Activated CD8-positive, alpha-beta memory T cell treated with anti-CD3 and anti-CD28 coated beads, Interleukin-2, amount 50 U/mL, for 48 hours (primary cell): ENCODE data around the gene DNM1.
"Not testable (repeated sequence)": the region's sequence is repeated elsewhere in the genome, so short reads cannot be mapped to it uniquely, and the experiment has no call there.

Source experiments
- DNase-seq: peaks from one replicate; pipeline ENCODE4 v3.0.0-alpha.2; 2020

The DNM1 gene

GRCh38 chr9:128253140-128253990, 50.2 kb downstream of the DNM1 start:
- DNase-seq, result no peak

GRCh38 chr9:128253991-128254346, 50.8 kb downstream of the DNM1 start:
- no peak for DNase-seq

GRCh38 chr9:128254362-128254761, 51.2 kb downstream of the DNM1 start:
- DNase-seq, result no peak

GRCh38 chr9:128254855-128255759, 51.9 kb downstream of the DNM1 start:
- DNase-seq, result peak; percentile 85

GRCh38 chr9:128257086-128257825, 54.1 kb downstream of the DNM1 start:
- DNase-seq, result no peak

- no peak for DNase-seq
Observed at GRCh38 chr9:128257907-128258306, 54.7 kb downstream of the DNM1 start.

GRCh38 chr9:128258326-128258725, 55.1 kb downstream of the DNM1 start:
- DNase-seq, result no peak

- DNase-seq, result no peak
Observed at GRCh38 chr9:128259156-128259555, 56.0 kb downstream of the DNM1 start.

GRCh38 chr9:128260340-128260739, 57.2 kb downstream of the DNM1 start:
- no peak for DNase-seq

- no peak for DNase-seq
Observed at GRCh38 chr9:128262687-128263086, 59.5 kb downstream of the DNM1 start.

GRCh38 chr9:128265348-128265847, 62.2 kb downstream of the DNM1 start:
- DNase-seq, result no peak

GRCh38 chr9:128266868-128267590, 63.9 kb downstream of the DNM1 start:
- no peak for DNase-seq

- no peak for DNase-seq
Observed at GRCh38 chr9:128271112-128271511, 67.9 kb downstream of the DNM1 start.

- no peak for DNase-seq
Observed at GRCh38 chr9:128271512-128271911, 68.3 kb downstream of the DNM1 start.

GRCh38 chr9:128274245-128274644, 71.1 kb downstream of the DNM1 start:
- DNase-seq, result no peak

- no peak for DNase-seq
Observed at GRCh38 chr9:128275198-128276007, 72.2 kb downstream of the DNM1 start, which contains the start of gene GOLGA2. Gene GOLGA2 (minus strand): TSS chr9:128276007. CDS start chr9:128275976, 31 bp downstream.

- DNase-seq, result peak; percentile 100
Observed at GRCh38 chr9:128276008-128276573, 72.9 kb downstream of the DNM1 start, which contains the start of gene SWI5. Gene SWI5 (plus strand): TSS chr9:128276276.

- no peak for DNase-seq
Observed at GRCh38 chr9:128276574-128277270, 73.5 kb downstream of the DNM1 start.

- not testable (repeated sequence) for DNase-seq
Observed at GRCh38 chr9:128279088-128280073, 76.2 kb downstream of the DNM1 start.
